NCI-H1694 (cell line): Measurements from ENCODE around the gene BCAS1.

Experiments
- DNase-seq: peaks from one replicate; lab custom pipeline; 2025; lab: John Stamatoyannopoulos, UW

BCAS1 gene

DNA sequence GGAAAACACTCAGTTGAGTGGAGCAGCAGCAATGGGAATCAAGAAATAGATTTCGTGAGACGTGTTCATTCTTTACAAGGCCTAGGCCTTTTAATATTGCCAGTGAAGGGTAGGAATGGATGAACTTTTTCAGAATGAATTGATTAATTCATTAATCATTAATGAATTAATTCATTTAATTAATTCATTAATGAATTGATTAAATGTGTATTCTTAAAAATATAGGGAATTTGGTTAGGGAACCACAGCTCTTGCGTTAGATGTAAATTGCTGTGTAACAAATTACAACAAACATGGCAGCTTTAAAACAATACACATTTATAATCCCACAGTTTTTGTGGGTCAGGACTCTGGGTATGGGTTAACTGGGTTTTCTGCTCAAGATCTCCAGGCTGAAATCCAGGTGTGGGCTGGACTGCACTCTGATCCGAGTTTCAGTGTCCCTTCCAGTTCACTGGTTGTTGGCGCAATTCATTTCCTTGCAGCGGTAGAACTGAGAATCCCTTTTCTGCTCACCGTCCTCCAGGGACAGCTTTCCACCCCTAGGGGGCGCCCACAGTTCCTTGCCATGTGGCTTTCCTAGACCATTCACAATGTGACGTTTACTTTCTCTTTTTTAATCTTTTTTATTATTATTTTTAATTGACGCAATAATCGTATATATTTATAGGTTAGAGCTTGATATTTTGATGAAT is 32.8 kb upstream of the BCAS1 start:
- peak; percentile 15 for DNase-seq

DNA sequence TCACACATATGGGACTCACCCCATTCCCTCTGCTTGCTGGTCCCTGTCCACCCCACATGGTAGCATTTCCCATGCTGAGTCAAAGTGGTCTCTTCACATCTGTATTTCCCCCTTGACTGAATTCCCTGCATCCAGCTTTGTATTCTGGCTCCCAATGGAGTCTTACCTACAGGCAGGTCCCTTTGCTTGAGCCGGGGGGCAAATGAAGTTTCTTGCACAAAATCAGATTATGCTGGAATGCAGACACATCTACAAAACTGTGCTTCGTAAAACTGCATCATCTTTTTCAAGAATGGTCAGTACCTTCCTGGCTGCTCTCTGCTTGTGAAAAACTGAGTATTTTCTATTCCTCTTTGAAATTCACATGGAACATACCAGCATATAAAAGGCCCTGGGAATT is 32.1 kb upstream of the BCAS1 start:
- DNase-seq, result no peak

DNA sequence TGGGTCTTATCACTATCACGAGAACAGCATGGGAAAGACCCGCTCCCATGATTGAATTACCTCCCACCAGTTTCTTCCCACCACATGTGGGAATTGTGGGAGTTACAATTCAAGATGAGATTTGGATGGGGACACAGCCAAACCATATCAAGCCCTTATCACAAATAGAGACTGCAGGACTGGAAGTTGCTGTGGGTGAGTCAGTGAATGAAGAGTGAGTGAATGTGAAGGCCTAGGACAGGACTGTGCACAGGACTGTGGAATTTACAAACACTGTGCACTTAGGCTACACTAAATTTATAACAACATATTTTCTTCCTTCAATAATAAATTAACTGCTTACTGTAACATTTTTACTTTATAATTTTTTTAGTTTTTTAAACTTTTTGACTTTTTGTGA is 30.2 kb upstream of the BCAS1 start:
- no peak for DNase-seq

DNA sequence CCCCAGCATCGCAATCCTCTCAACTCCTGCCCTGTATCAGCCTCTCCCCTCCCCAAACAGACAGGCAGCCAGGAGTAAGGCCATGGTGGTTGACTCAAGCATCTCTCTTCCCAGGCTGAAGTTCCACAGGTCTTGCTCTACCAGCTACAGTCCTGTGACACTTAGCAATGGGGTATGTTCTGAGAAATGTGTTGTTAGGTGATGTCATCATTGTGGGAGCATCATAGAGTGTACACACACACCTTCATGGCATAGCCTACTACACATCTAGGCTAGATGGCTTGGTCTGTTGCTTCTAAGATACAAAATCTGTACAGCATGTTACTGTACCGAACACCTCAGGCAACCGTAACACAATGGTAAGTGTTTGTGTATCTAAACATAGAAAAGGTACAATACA is 29.5 kb upstream of the BCAS1 start:
- DNase-seq, result no peak

DNA sequence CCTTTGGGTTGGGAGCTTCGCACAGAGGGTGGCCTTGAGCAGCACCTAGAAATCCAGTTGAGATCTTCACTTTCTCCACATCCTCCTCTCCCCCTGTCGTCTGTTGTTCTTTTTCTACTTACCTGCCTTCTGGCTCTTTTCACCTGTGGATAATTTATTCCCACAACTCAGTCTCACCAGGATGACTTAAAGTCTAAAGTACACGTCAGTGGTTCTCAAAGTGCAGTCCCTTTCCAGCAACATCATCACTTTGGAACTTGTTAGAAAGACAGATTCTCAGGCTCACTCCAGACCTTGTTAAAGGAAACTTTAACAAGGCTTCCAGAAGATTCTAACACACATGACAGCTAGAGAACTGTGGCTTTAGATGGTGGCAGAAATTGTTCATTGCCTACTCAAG is 27.7 kb upstream of the BCAS1 start:
- no peak for DNase-seq

DNA sequence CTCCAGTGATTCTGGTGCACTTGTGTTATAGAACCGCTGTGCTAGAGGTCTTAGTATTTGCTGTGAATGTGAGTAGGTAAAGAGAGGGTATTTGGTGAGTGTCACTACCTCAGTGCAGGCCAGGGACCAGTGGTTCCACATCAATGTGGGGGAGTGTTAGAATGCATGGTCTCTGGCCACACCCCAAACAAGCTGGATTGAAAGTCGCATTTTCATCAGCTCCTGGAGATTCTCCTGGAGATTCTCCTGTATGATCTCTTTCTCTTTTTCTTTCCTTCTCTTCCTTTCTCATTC is 26.8 kb upstream of the BCAS1 start:
- no peak for DNase-seq

DNA sequence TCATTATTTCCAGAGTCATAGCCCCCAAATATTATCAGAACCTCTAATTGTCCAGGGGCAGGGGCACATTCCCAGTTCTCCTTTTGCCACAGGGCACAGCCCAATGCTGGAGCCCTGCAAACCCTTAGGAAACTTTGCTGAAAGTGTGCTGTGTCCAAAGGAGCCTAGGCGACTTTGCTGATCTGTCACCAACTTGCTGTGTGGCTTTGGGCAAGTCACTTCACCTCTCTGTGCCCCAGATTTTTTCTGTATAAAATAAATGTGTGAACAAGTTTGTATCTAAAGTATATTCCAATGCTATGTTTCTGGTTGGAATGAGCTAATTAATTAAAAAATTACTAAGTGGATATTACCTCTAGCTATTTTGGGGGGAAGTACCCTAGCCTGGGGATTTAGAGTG is 25.4 kb upstream of the BCAS1 start:
- DNase-seq, result no peak

DNA sequence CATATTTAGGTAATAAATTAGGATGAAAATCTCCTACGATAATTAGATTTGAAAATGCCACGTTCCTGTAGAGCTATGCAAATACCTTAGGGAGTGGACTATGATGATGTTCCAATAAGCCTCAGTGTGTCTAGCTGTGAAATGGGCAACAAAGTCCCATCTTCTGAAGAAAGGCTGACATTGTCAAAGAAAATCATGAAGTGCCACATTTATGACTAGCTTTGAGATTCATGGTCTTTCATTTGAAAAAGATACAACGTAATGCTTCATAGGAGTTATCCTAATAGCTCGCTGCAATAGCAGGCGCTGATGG is 23.8 kb upstream of the BCAS1 start:
- DNase-seq, result no peak

DNA sequence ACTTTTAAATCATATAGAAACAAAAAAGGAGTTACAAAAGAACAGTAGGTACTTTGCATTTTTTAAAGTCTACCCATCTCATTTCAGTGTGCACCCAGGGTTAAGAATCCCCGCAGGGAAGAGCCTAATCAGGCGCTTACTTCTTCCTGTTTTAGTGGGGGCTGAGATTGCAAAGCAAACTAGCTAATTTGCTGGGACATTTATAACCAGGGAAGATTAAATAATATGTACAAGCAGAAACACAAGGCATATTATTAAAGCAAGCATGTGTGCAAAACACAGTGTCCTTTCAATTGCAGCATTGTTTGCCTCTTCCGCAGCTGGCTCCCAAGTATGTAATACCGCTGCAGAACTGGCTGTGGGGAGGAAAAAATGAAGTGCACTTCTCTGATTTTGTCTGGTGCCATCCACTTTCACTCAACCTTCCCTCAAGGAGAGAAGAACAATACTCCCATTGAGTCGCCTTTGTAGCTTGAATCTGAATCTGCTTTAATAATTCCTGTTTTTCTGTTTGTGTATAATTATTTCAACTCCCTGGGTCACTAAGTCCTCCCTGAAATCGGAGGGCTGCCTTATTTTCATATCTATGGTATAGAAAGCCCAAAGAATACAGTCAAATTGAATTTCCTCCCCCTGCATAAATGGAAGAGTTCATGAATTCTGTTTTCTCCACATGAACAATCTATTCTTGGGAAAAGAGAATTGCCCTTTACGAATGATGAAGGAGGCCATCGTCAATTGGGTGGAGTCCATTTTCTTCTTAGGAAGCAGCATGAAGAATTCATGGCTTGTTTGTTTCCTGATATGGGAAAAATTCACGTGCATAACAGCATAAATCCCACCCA is 23.3 kb upstream of the BCAS1 start:
- DNase-seq, result no peak

DNA sequence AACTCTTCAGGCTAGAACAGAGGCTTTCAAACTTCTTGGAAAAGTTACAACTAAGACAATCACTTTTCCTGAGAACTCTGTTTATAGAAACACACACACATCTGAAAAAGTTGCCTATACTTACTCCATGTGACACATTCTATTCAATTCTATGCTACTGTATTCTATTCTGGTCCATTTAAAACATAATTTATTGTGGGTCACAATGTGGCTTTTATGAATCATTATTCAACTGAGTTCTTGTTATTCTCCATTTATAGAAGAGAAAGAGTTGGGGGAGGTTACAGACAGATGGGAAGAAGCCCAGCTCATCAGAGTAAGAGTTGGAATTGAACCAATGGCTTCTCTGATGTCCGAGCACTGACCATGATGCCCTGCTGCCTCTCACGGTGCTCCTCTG is 21.6 kb upstream of the BCAS1 start:
- no peak for DNase-seq

DNA sequence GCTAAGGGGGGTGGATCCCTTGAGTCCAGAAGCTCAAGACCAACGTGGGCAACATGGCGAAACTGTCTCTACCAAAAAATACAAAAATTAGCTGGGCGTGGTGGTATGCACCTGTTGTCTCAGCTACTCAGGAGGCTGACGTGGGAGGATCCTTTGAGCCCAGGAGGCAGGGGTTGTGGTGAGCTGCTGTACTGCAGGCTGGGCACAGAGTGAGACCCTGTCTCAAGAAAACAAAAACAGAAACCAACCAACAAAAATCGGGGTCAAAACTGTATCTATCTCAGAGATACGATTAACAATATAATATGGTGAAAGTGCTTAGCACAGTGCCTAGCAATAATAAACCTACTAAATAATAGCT is 20.7 kb upstream of the BCAS1 start:
- DNase-seq, result no peak

DNA sequence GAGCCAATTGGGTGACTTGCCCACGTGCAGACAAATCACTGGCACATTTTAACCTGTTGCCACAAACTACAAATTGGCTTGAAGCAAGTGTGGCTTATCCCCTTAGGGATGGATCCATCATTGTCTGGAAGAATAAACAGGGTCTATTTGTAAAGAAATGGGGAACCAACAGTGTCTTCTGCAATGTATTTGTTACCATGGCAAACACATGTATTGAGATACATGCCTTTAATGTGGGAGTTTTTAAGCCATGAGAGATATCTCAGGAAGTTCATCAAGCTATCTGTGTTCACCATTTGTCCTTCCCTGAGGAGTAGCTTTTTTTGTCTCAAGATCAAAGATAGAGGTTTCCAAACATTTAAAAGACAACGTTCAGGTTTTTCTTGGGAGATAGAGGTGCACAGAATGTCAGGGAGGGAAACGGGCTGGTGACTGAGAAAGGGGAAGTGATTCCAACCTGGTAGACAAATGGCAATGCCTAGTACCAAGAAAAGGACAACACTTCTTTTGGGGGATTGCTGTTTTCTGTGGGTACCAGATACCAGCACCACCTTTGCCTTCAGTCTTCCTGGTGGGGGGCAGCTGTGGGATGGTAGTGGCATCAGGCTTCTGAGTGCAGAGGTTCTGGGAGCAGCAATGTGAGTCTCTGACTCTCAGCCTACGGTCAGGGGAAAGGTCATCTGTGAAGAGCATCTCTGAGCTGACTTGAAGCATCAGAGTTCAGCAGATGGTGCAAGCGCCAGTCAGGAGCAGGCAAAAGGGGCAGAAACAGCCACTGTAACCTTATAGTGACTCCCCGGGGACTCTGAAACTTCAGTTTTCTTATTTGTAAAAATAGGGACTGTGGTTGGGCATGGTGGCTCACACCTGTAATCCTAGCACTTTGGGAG is 20.1 kb upstream of the BCAS1 start:
- no peak for DNase-seq

DNA sequence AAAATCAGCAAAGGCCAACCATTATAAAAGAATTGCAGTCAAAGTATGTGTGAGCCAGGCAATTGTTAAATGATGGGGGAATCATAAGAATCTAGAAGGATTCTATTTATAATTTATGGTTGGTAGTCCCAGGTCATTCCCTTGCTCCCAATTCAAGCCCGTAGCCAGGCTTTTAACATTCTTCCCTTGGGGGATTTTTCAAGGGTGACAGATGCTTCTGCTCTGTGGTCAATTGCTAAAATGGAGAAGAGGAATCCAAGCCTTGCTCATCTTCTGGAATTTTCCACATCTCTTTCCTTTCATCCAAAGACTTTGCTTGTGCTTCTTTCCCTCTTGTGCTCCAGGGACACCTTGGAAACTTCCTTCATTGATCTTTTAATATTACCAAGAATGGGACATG is 18.0 kb upstream of the BCAS1 start:
- no peak for DNase-seq

DNA sequence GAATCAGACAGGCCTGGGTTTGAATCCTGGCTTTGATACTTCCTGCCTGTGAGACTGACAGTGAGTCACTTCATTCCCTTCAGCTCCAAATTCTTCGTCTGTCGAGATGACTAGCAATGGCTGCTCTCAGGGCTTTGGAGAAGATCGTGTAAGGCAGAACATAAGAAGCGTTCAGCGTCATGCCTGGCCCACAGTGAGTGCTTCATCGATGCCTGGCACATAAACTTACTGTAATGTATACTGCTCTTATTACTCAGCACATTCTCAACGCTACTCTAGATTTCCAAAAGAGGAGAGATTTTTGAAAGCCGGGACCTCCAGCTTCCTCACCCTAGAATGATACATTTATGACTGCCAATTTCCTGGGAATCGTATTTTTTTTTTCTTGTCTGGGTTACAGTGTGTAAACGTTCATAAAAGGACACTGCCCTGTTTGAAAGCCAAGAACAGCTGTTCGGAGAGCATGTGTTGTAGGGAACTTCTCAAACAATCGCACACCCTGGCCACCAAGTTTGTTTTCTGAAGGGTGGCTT is 16.2 kb upstream of the BCAS1 start:
- DNase-seq, result no peak

DNA sequence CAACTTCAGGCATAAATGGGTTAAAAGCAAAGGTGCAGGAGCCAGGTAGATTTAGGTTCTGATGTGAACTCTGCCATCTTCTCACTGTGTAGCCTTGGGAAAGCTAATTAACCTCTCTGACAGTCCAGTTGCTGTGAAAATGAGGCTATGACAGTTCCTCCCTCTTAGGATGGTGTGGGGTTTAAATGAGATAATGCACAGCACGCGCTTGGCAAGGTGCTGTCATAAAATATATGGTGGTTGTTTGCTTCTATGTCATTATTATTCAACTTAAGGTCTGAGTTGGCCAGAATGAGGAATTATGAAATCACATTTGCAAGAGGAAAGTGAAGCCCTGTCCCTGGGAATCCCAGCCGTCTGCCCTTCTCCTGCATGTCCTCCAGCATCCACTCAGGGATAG is 15.5 kb upstream of the BCAS1 start:
- DNase-seq, result no peak

DNA sequence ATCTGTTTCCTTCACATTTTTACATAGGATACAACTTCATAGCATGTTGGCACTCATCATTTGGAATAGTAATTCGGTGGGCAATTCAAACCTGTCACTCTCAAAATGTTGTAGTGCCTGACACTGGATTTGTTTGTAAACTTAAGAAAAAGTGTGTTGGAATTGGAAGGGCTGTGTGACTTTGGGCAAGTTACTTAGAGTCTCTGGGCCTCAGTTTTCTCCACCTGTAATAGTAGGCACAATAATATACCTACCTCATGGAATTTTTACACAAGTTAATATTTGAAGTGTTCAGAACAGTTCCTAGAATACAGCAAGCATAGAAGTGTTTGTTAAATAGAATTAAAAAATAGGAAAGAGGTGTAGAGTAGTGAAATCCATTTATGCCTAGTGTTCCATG is 15.0 kb upstream of the BCAS1 start:
- DNase-seq, result no peak

DNA sequence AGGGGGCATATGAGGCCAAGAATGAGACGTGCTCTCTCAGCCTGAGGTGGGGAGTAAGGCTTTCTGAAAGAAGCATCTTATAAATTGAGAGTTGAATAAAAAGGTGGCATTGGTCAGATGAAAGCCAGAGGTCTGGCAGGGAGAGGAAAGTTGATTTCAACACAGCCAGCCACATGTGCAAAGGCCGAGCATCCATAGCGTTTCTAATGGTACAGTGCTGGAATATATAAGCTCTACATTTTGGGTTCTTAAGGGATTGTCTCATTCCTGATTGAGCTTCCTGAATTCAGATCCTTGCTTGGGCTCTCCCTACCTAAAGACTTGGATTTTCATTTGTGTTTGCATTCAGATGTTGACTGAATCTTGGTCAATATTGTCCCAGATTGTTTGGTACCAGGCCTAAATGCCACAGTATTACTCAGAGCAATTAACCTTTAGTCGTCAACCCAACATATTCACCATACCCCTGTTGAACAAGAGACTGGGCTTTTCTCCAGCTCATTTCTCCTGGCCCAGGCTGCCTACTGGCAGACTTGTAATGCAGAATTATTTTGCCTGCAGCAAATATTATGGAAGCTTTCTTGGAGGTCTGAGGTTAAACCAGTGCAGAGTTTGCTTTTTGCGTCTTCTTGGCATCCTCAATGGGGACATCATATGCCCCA is 14.5 kb upstream of the BCAS1 start:
- no peak for DNase-seq

DNA sequence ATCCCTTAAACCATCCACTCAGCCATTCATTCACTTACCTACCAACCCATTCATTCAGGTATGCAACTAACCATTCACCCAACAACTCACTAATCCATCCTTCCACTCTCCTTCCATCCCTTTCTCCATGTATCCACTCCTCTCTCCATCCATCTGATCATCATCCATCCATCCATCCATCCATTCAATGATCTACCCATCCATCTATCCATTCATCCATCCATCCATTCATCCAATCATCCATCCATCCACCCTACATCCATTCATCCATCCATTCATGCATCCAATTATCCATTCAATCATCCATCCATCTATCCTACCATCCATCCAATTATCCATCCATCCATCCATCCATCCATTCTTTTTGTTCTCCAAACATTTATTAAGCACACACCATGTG is 13.8 kb upstream of the BCAS1 start:
- no peak for DNase-seq

DNA sequence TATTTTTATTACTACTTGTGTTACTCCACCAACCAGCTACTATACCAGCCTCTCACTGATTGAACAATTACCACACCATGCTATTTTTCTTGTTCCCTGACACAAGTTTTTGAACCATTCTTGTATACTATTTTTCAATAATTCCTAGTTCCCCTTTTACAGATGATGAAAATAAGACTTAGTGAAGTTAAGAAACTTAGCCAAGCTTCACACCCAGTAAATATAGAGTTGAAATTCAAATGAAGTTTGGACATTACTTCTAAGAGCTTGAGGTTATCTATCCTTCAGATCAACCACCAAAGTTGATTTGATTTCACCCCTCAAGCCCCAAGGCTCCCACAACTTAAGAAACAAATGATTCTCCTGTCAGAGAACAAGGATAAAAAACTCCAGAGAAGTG is 13.1 kb upstream of the BCAS1 start:
- DNase-seq, result no peak

DNA sequence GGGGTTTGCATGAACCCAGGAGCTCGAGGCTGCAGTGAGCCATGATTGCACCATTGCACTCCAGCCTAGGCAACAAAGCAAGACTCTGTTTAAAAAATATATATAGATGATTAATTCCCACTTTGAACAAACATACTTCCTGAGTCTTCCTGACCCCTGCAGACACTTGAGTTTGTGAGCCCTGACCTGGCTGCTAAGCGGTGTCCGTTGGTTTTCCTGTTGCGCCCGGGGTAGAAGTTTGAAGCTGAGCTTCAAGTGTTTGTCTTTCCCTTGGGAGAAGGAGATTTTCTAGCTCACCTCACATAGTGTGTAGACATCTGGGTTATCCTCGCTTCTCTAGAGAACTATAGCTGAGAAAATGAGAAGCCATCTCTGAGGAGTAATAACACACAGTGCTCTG is 11.7 kb upstream of the BCAS1 start:
- no peak for DNase-seq

DNA sequence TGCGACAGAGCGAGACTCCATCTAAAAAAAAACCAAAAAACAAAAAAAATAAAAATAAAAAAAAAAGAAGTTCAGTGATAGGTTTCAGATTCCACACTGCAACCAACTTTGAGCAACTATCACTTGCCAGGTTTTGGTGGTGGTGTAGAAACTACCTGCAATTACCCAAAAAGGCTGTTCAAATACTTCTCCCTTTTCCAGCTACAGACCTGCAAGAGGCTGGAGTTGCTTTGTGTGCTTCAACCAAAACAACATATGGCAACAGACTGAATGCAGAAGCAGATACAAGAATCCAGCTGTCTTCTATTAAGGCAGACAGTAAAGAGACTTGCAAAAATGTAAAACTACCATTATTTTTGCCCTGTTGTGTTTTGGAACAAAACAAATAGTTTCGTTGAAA is 9.3 kb upstream of the BCAS1 start:
- peak; percentile 53 for DNase-seq

DNA sequence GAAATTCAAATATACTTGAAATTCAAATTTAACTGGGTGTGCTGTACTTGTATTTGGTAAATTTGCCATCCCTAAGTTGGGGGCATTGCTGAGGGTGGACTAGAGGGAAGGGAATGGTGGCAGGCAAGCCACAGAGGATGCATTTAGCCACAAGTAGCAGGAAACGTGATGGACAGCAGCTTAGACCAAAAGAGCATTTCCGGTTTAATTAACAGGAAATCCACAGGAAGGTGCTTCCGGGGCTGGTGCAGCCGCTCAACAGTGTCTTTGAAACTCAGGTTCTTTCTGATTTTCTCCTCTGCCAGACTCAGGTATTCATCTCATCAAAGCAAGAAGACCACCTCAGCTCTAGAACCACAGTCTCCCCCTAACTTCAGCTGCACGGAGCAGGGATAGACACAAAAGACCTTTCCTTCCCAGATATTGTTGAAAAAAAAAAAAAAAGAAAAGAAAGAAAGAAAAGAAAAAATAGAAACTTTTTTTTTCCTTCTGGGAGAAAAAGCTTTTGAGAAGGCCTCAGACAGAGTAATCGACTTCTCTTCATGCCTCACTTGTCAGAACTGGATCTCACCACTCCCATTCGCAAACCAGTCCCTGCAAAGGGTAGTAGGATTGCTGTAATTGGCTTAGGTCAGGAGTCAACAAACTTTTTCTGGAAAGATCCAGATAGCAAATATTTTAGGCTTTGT is 8.0 kb upstream of the BCAS1 start:
- no peak for DNase-seq
